ENCODE results near the gene DAGLA.

DNA sequence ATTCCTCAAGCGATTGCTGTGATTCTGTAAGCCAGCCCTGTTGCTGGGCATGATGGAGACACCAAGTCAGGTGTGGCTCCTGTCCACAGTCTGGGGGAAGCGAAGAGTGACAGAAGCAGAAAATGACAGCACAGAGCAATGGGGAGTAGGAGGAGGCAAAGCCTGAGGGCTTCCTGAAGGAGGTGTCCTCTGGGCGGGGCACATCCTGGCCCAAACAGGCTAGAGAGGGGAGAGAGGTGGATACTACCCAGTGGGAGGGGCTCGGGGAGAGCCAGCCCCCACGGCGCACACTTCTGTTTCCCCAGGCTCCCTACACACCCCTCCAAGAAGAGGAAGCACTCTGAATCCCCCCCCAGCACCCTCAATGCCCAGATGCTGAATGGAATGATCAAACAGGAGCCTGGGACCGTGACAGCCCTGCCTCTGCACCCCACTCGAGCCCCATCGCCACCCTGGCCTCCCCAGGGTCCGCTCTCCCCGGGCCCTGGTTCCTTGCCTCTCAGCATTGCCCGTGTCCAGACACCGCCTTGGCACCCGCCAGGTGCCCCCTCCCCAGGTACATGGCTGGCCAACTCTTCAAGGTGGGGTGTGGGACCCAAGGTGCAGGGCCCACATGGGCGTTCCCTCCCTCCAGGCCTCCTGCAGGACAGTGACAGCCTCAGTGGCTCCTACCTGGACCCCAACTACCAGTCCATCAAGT is 91.2 kb downstream of the DAGLA start:
- TF ChIP-seq, protein P1, sequence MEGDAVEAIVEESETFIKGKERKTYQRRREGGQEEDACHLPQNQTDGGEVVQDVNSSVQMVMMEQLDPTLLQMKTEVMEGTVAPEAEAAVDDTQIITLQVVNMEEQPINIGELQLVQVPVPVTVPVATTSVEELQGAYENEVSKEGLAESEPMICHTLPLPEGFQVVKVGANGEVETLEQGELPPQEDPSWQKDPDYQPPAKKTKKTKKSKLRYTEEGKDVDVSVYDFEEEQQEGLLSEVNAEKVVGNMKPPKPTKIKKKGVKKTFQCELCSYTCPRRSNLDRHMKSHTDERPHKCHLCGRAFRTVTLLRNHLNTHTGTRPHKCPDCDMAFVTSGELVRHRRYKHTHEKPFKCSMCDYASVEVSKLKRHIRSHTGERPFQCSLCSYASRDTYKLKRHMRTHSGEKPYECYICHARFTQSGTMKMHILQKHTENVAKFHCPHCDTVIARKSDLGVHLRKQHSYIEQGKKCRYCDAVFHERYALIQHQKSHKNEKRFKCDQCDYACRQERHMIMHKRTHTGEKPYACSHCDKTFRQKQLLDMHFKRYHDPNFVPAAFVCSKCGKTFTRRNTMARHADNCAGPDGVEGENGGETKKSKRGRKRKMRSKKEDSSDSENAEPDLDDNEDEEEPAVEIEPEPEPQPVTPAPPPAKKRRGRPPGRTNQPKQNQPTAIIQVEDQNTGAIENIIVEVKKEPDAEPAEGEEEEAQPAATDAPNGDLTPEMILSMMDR (IDR thresholded peaks at IDR 0.05): no peak
- no peak for TF ChIP-seq POLR2A (IDR thresholded peaks at IDR 0.05)
